ENCODE results near the gene FGGY.
"Not testable (repeated sequence)": the region's sequence is repeated elsewhere in the genome, so short reads cannot be mapped to it uniquely, and the experiment has no call there.

Gene FGGY

GRCh38 chr1:59345221-59345620 lies 48.3 kb downstream of the FGGY start:
- Histone ChIP-seq H3K9me3 (ENCODE audit: control insufficient read depth in 1 of 2, low read length in 2 of 2) (no peaks in the 10 kb centered on the region), H3K4me1 (ENCODE audit: control insufficient read depth in 1 of 2, insufficient read depth in 2 of 2, low read length in 2 of 2) (no peaks in the 10 kb centered on the region), H3K4me3 (ENCODE audit: low read depth in 1 of 2, low read length in 2 of 2) (no peak overlapping the region), H3K9ac (ENCODE audit: low read depth in 1 of 2, low read length in 2 of 2) (no peak overlapping the region), H3K27ac (ENCODE audit: low read depth, low read length) (no peak overlapping the region), H3K27me3 (ENCODE audit: control insufficient read depth in 1 of 2, insufficient read depth in 2 of 2, low read length in 2 of 2) (no peaks in the 10 kb centered on the region), H3K36me3 (ENCODE audit: control insufficient read depth in 1 of 2, insufficient read depth in 2 of 2, low read length in 2 of 2) (peaks cover 0 to 13% of the 10 kb centered on the region in 2 donors)

GRCh38 chr1:59346429-59346828 lies 49.5 kb downstream of the FGGY start:
- H3K36me3 ChIP-seq (ENCODE audit: control insufficient read depth in 1 of 2, insufficient read depth in 2 of 2, low read length in 2 of 2): peaks cover 0 to 12% of the 10 kb centered on the region in 2 donors
- H3K4me3 ChIP-seq (ENCODE audit: low read depth in 1 of 2, low read length in 2 of 2): no peak overlapping the region
- H3K9me3 ChIP-seq (ENCODE audit: control insufficient read depth in 1 of 2, low read length in 2 of 2): no peaks in the 10 kb centered on the region
- H3K9ac ChIP-seq (ENCODE audit: low read depth in 1 of 2, low read length in 2 of 2): no peak overlapping the region
- no peaks in the 10 kb centered on the region for H3K27me3 ChIP-seq (ENCODE audit: control insufficient read depth in 1 of 2, insufficient read depth in 2 of 2, low read length in 2 of 2)
- H3K4me1 ChIP-seq (ENCODE audit: control insufficient read depth in 1 of 2, insufficient read depth in 2 of 2, low read length in 2 of 2): no peaks in the 10 kb centered on the region
- no peak overlapping the region for H3K27ac ChIP-seq (ENCODE audit: low read depth, low read length)

- Histone ChIP-seq H3K27me3 (ENCODE audit: control insufficient read depth in 1 of 2, insufficient read depth in 2 of 2, low read length in 2 of 2) (no peaks in the 10 kb centered on the region), H3K9ac (ENCODE audit: low read depth in 1 of 2, low read length in 2 of 2) (no peak overlapping the region), H3K27ac (ENCODE audit: low read depth, low read length) (no peak overlapping the region)
Observed at GRCh38 chr1:59349101-59349500, 52.2 kb downstream of the FGGY start.

GRCh38 chr1:59350521-59350920 lies 53.6 kb downstream of the FGGY start:
- Histone ChIP-seq H3K27ac (ENCODE audit: low read depth, low read length) (no peak overlapping the region), H3K9ac (ENCODE audit: low read depth in 1 of 2, low read length in 2 of 2) (no peak overlapping the region), H3K36me3 (ENCODE audit: control insufficient read depth in 1 of 2, insufficient read depth in 2 of 2, low read length in 2 of 2) (peaks cover 0 to 6% of the 10 kb centered on the region in 2 donors), H3K27me3 (ENCODE audit: control insufficient read depth in 1 of 2, insufficient read depth in 2 of 2, low read length in 2 of 2) (no peaks in the 10 kb centered on the region), H3K4me3 (ENCODE audit: low read depth in 1 of 2, low read length in 2 of 2) (no peak overlapping the region), H3K4me1 (ENCODE audit: control insufficient read depth in 1 of 2, insufficient read depth in 2 of 2, low read length in 2 of 2) (peaks cover 0 to 7% of the 10 kb centered on the region in 2 donors), H3K9me3 (ENCODE audit: control insufficient read depth in 1 of 2, low read length in 2 of 2) (no peaks in the 10 kb centered on the region)

More at GRCh38 chr1:59349101-59349500, 52.2 kb downstream of the FGGY start:
- H3K36me3 ChIP-seq (ENCODE audit: control insufficient read depth in 1 of 2, insufficient read depth in 2 of 2, low read length in 2 of 2): peaks cover 0 to 8% of the 10 kb centered on the region in 2 donors
- no peak overlapping the region for H3K4me3 ChIP-seq (ENCODE audit: low read depth in 1 of 2, low read length in 2 of 2)
- H3K9me3 ChIP-seq (ENCODE audit: control insufficient read depth in 1 of 2, low read length in 2 of 2): no peaks in the 10 kb centered on the region
- H3K4me1 ChIP-seq (ENCODE audit: control insufficient read depth in 1 of 2, insufficient read depth in 2 of 2, low read length in 2 of 2): no peaks in the 10 kb centered on the region

GRCh38 chr1:59352065-59352464 lies 55.2 kb downstream of the FGGY start:
- Histone ChIP-seq H3K4me1 (ENCODE audit: control insufficient read depth in 1 of 2, insufficient read depth in 2 of 2, low read length in 2 of 2) (peaks cover 0 to 7% of the 10 kb centered on the region in 2 donors), H3K9me3 (ENCODE audit: control insufficient read depth in 1 of 2, low read length in 2 of 2) (no peaks in the 10 kb centered on the region), H3K4me3 (ENCODE audit: low read depth in 1 of 2, low read length in 2 of 2) (no peak overlapping the region), H3K36me3 (ENCODE audit: control insufficient read depth in 1 of 2, insufficient read depth in 2 of 2, low read length in 2 of 2) (no peaks in the 10 kb centered on the region), H3K27ac (ENCODE audit: low read depth, low read length) (no peak overlapping the region), H3K27me3 (ENCODE audit: control insufficient read depth in 1 of 2, insufficient read depth in 2 of 2, low read length in 2 of 2) (no peaks in the 10 kb centered on the region), H3K9ac (ENCODE audit: low read depth in 1 of 2, low read length in 2 of 2) (no peak overlapping the region)

GRCh38 chr1:59353453-59353852 lies 56.6 kb downstream of the FGGY start:
- no peak overlapping the region for H3K9ac ChIP-seq (ENCODE audit: low read depth in 1 of 2, low read length in 2 of 2)
- peaks cover 0 to 4% of the 10 kb centered on the region in 2 donors for H3K36me3 ChIP-seq (ENCODE audit: control insufficient read depth in 1 of 2, insufficient read depth in 2 of 2, low read length in 2 of 2)
- no peaks in the 10 kb centered on the region for H3K9me3 ChIP-seq (ENCODE audit: control insufficient read depth in 1 of 2, low read length in 2 of 2)
- H3K4me1 ChIP-seq (ENCODE audit: control insufficient read depth in 1 of 2, insufficient read depth in 2 of 2, low read length in 2 of 2): peaks cover 0 to 7% of the 10 kb centered on the region in 2 donors
- no peak overlapping the region for H3K27ac ChIP-seq (ENCODE audit: low read depth, low read length)
- H3K27me3 ChIP-seq (ENCODE audit: control insufficient read depth in 1 of 2, insufficient read depth in 2 of 2, low read length in 2 of 2): no peaks in the 10 kb centered on the region
- H3K4me3 ChIP-seq (ENCODE audit: low read depth in 1 of 2, low read length in 2 of 2): no peak overlapping the region

- not testable (repeated sequence) for H3K27ac ChIP-seq (ENCODE audit: low read depth, low read length); H3K27me3 ChIP-seq (ENCODE audit: control insufficient read depth in 1 of 2, insufficient read depth in 2 of 2, low read length in 2 of 2); H3K9me3 ChIP-seq (ENCODE audit: control insufficient read depth in 1 of 2, low read length in 2 of 2); H3K9ac ChIP-seq (ENCODE audit: low read depth in 1 of 2, low read length in 2 of 2); H3K4me3 ChIP-seq (ENCODE audit: low read depth in 1 of 2, low read length in 2 of 2); H3K4me1 ChIP-seq (ENCODE audit: control insufficient read depth in 1 of 2, insufficient read depth in 2 of 2, low read length in 2 of 2); H3K36me3 ChIP-seq (ENCODE audit: control insufficient read depth in 1 of 2, insufficient read depth in 2 of 2, low read length in 2 of 2)
Observed at GRCh38 chr1:59354239-59354638, 57.3 kb downstream of the FGGY start.

GRCh38 chr1:59354709-59355337 lies 57.9 kb downstream of the FGGY start:
- H3K27me3 ChIP-seq (ENCODE audit: control insufficient read depth in 1 of 2, insufficient read depth in 2 of 2, low read length in 2 of 2): no peaks in the 10 kb centered on the region
- no peak overlapping the region for H3K4me3 ChIP-seq (ENCODE audit: low read depth in 1 of 2, low read length in 2 of 2)
- H3K27ac ChIP-seq (ENCODE audit: low read depth, low read length): no peak overlapping the region
- no peak overlapping the region for H3K9ac ChIP-seq (ENCODE audit: low read depth in 1 of 2, low read length in 2 of 2)
- peaks cover 0 to 7% of the 10 kb centered on the region in 2 donors for H3K4me1 ChIP-seq (ENCODE audit: control insufficient read depth in 1 of 2, insufficient read depth in 2 of 2, low read length in 2 of 2)
- no peaks in the 10 kb centered on the region for H3K9me3 ChIP-seq (ENCODE audit: control insufficient read depth in 1 of 2, low read length in 2 of 2)
- H3K36me3 ChIP-seq (ENCODE audit: control insufficient read depth in 1 of 2, insufficient read depth in 2 of 2, low read length in 2 of 2): peaks cover 0 to 4% of the 10 kb centered on the region in 2 donors

GRCh38 chr1:59355361-59355760 lies 58.5 kb downstream of the FGGY start:
- H3K4me1 ChIP-seq (ENCODE audit: control insufficient read depth in 1 of 2, insufficient read depth in 2 of 2, low read length in 2 of 2): peaks cover 0 to 7% of the 10 kb centered on the region in 2 donors
- H3K36me3 ChIP-seq (ENCODE audit: control insufficient read depth in 1 of 2, insufficient read depth in 2 of 2, low read length in 2 of 2): peaks cover 0 to 4% of the 10 kb centered on the region in 2 donors
- no peaks in the 10 kb centered on the region for H3K9me3 ChIP-seq (ENCODE audit: control insufficient read depth in 1 of 2, low read length in 2 of 2)
- no peak overlapping the region for H3K27ac ChIP-seq (ENCODE audit: low read depth, low read length)
- no peak overlapping the region for H3K9ac ChIP-seq (ENCODE audit: low read depth in 1 of 2, low read length in 2 of 2)
- no peaks in the 10 kb centered on the region for H3K27me3 ChIP-seq (ENCODE audit: control insufficient read depth in 1 of 2, insufficient read depth in 2 of 2, low read length in 2 of 2)
- H3K4me3 ChIP-seq (ENCODE audit: low read depth in 1 of 2, low read length in 2 of 2): no peak overlapping the region

- no peak overlapping the region for H3K9ac ChIP-seq (ENCODE audit: low read depth in 1 of 2, low read length in 2 of 2)
- H3K27me3 ChIP-seq (ENCODE audit: control insufficient read depth in 1 of 2, insufficient read depth in 2 of 2, low read length in 2 of 2): no peaks in the 10 kb centered on the region
- H3K9me3 ChIP-seq (ENCODE audit: control insufficient read depth in 1 of 2, low read length in 2 of 2): no peaks in the 10 kb centered on the region
- H3K27ac ChIP-seq (ENCODE audit: low read depth, low read length): no peak overlapping the region
- peaks cover 0 to 4% of the 10 kb centered on the region in 2 donors for H3K36me3 ChIP-seq (ENCODE audit: control insufficient read depth in 1 of 2, insufficient read depth in 2 of 2, low read length in 2 of 2)
- peaks cover 0 to 7% of the 10 kb centered on the region in 2 donors for H3K4me1 ChIP-seq (ENCODE audit: control insufficient read depth in 1 of 2, insufficient read depth in 2 of 2, low read length in 2 of 2)
- H3K4me3 ChIP-seq (ENCODE audit: low read depth in 1 of 2, low read length in 2 of 2): no peak overlapping the region
Observed at GRCh38 chr1:59356627-59357026, 59.7 kb downstream of the FGGY start.
